ENCODE data around the gene SLC2A13.

GRCh38 chr12:40054555-40055227 is 51.2 kb downstream of the SLC2A13 start:
- TF ChIP-seq CREB1 (IDR thresholded peaks at IDR 0.05; ENCODE audit: low read depth): no peak
- TF ChIP-seq ATF7 (IDR thresholded peaks at IDR 0.05; ENCODE audit: low read depth): no peak
- no peak for TF ChIP-seq IKZF1 (conservative IDR thresholded peaks at IDR 0.05)
- TF ChIP-seq POLR2A (IDR thresholded peaks at IDR 0.05; ENCODE audit: low read depth, low read length): no peak
- no peak for TF ChIP-seq GABPA (IDR thresholded peaks at IDR 0.05; ENCODE audit: low read depth)
- no peak for TF ChIP-seq CTCF (IDR thresholded peaks at IDR 0.05 in 2 of 3, conservative IDR thresholded peaks at IDR 0.05 in 1 of 3; ENCODE audit: control insufficient read depth in 2 of 3, extremely low read depth in 1 of 3, insufficient read depth in 1 of 3, low read depth in 3 of 3, low read length in 3 of 3)
- no peak for TF ChIP-seq RFX5 (IDR thresholded peaks at IDR 0.05; ENCODE audit: low read depth, low read length)
- no peak for TF ChIP-seq TCF7 (IDR thresholded peaks at IDR 0.05; ENCODE audit: borderline replicate concordance)

All from GM12878 (cell line).